ENCODE results near the gene ZNF668. TPM values are rescaled to one million over a fixed set of nuclear protein-coding genes. Genes with fewer than 3 reads are reported as not detected.

The ZNF668 gene
- total and polyA plus RNA-seq, 2 of the 13 experiments (the other 11 are each of a cell fraction or from before 2014, with no cell fraction given): 3.8 to 9.8 TPM

DNA sequence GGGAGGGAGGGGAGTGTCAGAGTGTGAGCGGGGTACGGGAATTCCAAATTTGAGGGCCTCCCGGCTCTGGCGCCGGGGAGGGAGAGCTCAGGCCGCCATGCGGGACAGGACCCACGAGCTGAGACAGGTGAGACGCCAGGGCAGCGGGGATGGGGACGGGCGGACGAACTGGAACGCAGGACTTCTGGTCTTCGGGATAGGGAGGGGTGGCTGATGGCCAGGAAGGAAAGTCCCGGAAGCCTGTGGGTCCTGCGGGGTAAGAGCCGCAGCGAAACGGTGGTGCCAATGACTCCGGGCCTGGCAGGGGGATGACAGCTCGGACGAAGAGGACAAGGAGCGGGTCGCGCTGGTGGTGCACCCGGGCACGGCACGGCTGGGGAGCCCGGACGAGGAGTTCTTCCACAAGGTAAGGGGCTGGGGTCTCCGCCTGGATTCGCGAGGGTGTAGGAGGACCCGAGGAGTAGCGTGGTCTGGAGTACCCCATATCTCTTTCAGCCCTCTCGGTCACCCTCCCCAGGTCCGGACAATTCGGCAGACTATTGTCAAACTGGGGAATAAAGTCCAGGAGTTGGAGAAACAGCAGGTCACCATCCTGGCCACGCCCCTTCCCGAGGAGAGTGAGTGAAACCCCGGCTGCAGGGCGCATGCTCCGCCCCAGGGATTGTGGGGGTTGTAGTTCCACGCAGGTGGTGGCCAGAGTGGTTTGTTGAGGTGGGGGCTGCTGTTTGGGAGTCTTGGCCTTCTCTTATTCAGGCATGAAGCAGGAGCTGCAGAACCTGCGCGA is 40.1 kb downstream of the ZNF668 start (continued):
- TF ChIP-seq, protein P1, sequence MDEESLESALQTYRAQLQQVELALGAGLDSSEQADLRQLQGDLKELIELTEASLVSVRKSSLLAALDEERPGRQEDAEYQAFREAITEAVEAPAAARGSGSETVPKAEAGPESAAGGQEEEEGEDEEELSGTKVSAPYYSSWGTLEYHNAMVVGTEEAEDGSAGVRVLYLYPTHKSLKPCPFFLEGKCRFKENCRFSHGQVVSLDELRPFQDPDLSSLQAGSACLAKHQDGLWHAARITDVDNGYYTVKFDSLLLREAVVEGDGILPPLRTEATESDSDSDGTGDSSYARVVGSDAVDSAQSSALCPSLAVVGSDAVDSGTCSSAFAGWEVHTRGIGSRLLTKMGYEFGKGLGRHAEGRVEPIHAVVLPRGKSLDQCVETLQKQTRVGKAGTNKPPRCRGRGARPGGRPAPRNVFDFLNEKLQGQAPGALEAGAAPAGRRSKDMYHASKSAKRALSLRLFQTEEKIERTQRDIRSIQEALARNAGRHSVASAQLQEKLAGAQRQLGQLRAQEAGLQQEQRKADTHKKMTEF (CRISPR knock-in tag; IDR thresholded peaks at IDR 0.05): peak; percentile 62; the same call in 1 of the 2 replicates
- peak; percentile 60 for TF ChIP-seq MYC (CRISPR knock-in tag; IDR thresholded peaks at IDR 0.05; ENCODE audit: borderline replicate concordance)
- TF ChIP-seq NCOA5 (CRISPR knock-in tag; IDR thresholded peaks at IDR 0.05): no peak
- no peak for TF ChIP-seq CBFB (CRISPR knock-in tag; IDR thresholded peaks at IDR 0.05)
- peak; percentile 16 for TF ChIP-seq STAG1 (CRISPR knock-in tag; IDR thresholded peaks at IDR 0.05)
- peak; percentile 70 for TF ChIP-seq POLR2G (IDR thresholded peaks at IDR 0.05; ENCODE audit: low read depth, low read length)
- TF ChIP-seq SOX6 (IDR thresholded peaks at IDR 0.05): no peak
- TF ChIP-seq SOX6 (CRISPR knock-in tag; IDR thresholded peaks at IDR 0.05): peak; percentile 71
- TF ChIP-seq, protein P2, sequence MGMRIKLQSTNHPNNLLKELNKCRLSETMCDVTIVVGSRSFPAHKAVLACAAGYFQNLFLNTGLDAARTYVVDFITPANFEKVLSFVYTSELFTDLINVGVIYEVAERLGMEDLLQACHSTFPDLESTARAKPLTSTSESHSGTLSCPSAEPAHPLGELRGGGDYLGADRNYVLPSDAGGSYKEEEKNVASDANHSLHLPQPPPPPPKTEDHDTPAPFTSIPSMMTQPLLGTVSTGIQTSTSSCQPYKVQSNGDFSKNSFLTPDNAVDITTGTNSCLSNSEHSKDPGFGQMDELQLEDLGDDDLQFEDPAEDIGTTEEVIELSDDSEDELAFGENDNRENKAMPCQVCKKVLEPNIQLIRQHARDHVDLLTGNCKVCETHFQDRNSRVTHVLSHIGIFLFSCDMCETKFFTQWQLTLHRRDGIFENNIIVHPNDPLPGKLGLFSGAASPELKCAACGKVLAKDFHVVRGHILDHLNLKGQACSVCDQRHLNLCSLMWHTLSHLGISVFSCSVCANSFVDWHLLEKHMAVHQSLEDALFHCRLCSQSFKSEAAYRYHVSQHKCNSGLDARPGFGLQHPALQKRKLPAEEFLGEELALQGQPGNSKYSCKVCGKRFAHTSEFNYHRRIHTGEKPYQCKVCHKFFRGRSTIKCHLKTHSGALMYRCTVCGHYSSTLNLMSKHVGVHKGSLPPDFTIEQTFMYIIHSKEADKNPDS (CRISPR knock-in tag; IDR thresholded peaks at IDR 0.05): no peak
- no peak for TF ChIP-seq BRD4 (CRISPR knock-in tag; IDR thresholded peaks at IDR 0.05)
- no peak for TF ChIP-seq ZNF225 (CRISPR knock-in tag; IDR thresholded peaks at IDR 0.05)
- TF ChIP-seq, protein P3, sequence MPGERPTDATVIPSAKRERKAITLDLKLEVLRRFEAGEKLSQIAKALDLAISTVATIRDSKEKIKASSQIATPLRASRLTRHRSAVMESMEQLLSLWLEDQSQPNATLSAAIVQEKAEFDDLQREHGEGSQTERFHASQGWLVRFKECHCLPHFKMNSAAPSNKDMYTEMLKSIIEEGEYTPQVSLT (CRISPR knock-in tag; IDR thresholded peaks at IDR 0.05; ENCODE audit: borderline replicate concordance, low read depth): no peak
- no peak for TF ChIP-seq RXRA (CRISPR knock-in tag; IDR thresholded peaks at IDR 0.05)
- peak; percentile 15; the same call in 1 of the 2 replicates for TF ChIP-seq EED (CRISPR knock-in tag; IDR thresholded peaks at IDR 0.05)
- TF ChIP-seq PRMT3 (CRISPR knock-in tag; IDR thresholded peaks at IDR 0.05; ENCODE audit: borderline replicate concordance, low read depth): no peak
- TF ChIP-seq NCOA2 (CRISPR knock-in tag; IDR thresholded peaks at IDR 0.05): peak; percentile 54; the same call in 1 of the 2 replicates
- TF ChIP-seq ZNF501 (CRISPR knock-in tag; IDR thresholded peaks at IDR 0.05): peak; percentile 58; the same call in 1 of the 2 replicates
- TF ChIP-seq, protein P4, sequence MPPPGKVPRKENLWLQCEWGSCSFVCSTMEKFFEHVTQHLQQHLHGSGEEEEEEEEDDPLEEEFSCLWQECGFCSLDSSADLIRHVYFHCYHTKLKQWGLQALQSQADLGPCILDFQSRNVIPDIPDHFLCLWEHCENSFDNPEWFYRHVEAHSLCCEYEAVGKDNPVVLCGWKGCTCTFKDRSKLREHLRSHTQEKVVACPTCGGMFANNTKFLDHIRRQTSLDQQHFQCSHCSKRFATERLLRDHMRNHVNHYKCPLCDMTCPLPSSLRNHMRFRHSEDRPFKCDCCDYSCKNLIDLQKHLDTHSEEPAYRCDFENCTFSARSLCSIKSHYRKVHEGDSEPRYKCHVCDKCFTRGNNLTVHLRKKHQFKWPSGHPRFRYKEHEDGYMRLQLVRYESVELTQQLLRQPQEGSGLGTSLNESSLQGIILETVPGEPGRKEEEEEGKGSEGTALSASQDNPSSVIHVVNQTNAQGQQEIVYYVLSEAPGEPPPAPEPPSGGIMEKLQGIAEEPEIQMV (CRISPR knock-in tag; IDR thresholded peaks at IDR 0.05; ENCODE audit: low read depth): no peak
- no peak for TF ChIP-seq ZBTB42 (CRISPR knock-in tag; IDR thresholded peaks at IDR 0.05)
- TF ChIP-seq SIX1 (CRISPR knock-in tag; IDR thresholded peaks at IDR 0.05; ENCODE audit: borderline replicate concordance): no peak
- TF ChIP-seq, protein P5, sequence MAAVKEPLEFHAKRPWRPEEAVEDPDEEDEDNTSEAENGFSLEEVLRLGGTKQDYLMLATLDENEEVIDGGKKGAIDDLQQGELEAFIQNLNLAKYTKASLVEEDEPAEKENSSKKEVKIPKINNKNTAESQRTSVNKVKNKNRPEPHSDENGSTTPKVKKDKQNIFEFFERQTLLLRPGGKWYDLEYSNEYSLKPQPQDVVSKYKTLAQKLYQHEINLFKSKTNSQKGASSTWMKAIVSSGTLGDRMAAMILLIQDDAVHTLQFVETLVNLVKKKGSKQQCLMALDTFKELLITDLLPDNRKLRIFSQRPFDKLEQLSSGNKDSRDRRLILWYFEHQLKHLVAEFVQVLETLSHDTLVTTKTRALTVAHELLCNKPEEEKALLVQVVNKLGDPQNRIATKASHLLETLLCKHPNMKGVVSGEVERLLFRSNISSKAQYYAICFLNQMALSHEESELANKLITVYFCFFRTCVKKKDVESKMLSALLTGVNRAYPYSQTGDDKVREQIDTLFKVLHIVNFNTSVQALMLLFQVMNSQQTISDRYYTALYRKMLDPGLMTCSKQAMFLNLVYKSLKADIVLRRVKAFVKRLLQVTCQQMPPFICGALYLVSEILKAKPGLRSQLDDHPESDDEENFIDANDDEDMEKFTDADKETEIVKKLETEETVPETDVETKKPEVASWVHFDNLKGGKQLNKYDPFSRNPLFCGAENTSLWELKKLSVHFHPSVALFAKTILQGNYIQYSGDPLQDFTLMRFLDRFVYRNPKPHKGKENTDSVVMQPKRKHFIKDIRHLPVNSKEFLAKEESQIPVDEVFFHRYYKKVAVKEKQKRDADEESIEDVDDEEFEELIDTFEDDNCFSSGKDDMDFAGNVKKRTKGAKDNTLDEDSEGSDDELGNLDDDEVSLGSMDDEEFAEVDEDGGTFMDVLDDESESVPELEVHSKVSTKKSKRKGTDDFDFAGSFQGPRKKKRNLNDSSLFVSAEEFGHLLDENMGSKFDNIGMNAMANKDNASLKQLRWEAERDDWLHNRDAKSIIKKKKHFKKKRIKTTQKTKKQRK (IDR thresholded peaks at IDR 0.05; ENCODE audit: low read length): no peak
- TF ChIP-seq KLF16 (CRISPR knock-in tag; IDR thresholded peaks at IDR 0.05): peak in 1 of 2 experiments; percentile 75; a peak in 1 of 4 replicates

All from HepG2 (cell line).